GM18517 (cell line): ENCODE data around the gene PCP4L1.
"Not testable (repeated sequence)": the region's sequence is repeated elsewhere in the genome, so short reads cannot be mapped to it uniquely, and the experiment has no call there.

Experiments used
- ATAC-seq: cut with Tn5 transposase; IDR thresholded peaks from one replicate; pipeline ENCODE4 v1.9.1; 2021; ENCODE audit warnings: mild to moderate bottlenecking, moderate library complexity; ENCODE audit not compliant: unreplicated experiment

The PCP4L1 gene

GRCh38 chr1:161258439-161259344 is at the start of gene PCP4L1:
Gene PCP4L1 (plus strand): TSS chr1:161258745. CDS start chr1:161258975, 230 bp downstream.
- no peak for ATAC-seq

- ATAC-seq: no peak
These were observed 48.6 kb upstream of the PCP4L1 start for GRCh38 chr1:161209790-161210409.

- no peak for ATAC-seq
These were observed 44.2 kb upstream of the PCP4L1 start for GRCh38 chr1:161214369-161214768.

- ATAC-seq: no peak
These were observed 43.5 kb upstream of the PCP4L1 start, which contains the start of gene FCER1G for GRCh38 chr1:161215076-161215475. Gene FCER1G (plus strand): TSS chr1:161215295. CDS start chr1:161215322, 27 bp downstream.

- ATAC-seq: peak; percentile 84
These were observed 41.4 kb upstream of the PCP4L1 start for GRCh38 chr1:161216945-161217712.

- no peak for ATAC-seq
These were observed 40.7 kb upstream of the PCP4L1 start for GRCh38 chr1:161217831-161218230.

- no peak for ATAC-seq
These were observed 40.1 kb upstream of the PCP4L1 start for GRCh38 chr1:161218301-161219077.

- ATAC-seq: no peak
These were observed 39.3 kb upstream of the PCP4L1 start for GRCh38 chr1:161219078-161219892.

GRCh38 chr1:161220002-161220401 is 38.5 kb upstream of the PCP4L1 start:
- no peak for ATAC-seq

GRCh38 chr1:161222175-161223019 is 36.1 kb upstream of the PCP4L1 start:
- no peak for ATAC-seq

- no peak for ATAC-seq
These were observed 34.5 kb upstream of the PCP4L1 start for GRCh38 chr1:161223805-161224694.

GRCh38 chr1:161224695-161225087 is 33.9 kb upstream of the PCP4L1 start:
- not testable (repeated sequence) for ATAC-seq

- no peak for ATAC-seq
These were observed 33.4 kb upstream of the PCP4L1 start for GRCh38 chr1:161225178-161225533.

GRCh38 chr1:161225534-161226319 is 32.8 kb upstream of the PCP4L1 start, which contains the start of gene TOMM40L:
Gene TOMM40L (plus strand): TSS chr1:161226060. CDS start chr1:161226490, 430 bp downstream.
- ATAC-seq: peak; percentile 98

GRCh38 chr1:161226320-161226711 is 32.2 kb upstream of the PCP4L1 start:
- no peak for ATAC-seq

- ATAC-seq: no peak
These were observed 31.8 kb upstream of the PCP4L1 start for GRCh38 chr1:161226759-161227158.
